CD4-positive, alpha-beta T cell treated with Interleukin-4 for 1 hour (primary cell): ENCODE results near the gene ALOXE3.

Experiments
- DNase-seq, 2 donors: peaks; one replicate each; pipeline ENCODE4 v3.0.0-alpha.2; 2020 to 2022

ALOXE3 gene

GRCh38 chr17:8153957-8154607 lies 35.8 kb upstream of the ALOXE3 start:
- DNase-seq = peak; percentile 95

GRCh38 chr17:8153525-8153956 lies 35.2 kb upstream of the ALOXE3 start:
- peak; percentile 59 to 72 for DNase-seq

- DNase-seq = peak in 1 of 2 donors; percentile 18
Measured at GRCh38 chr17:8153031-8153451, 34.7 kb upstream of the ALOXE3 start.

GRCh38 chr17:8152112-8152775 lies 33.9 kb upstream of the ALOXE3 start, which contains the start of gene PER1:
Gene PER1 (minus strand): TSS chr17:8152404. CDS start chr17:8150706, 1,698 bp downstream.
- DNase-seq = peak; percentile 93 to 95

- DNase-seq = peak in 1 of 2 donors; percentile 52
Measured at GRCh38 chr17:8151641-8152111, 33.4 kb upstream of the ALOXE3 start.

- DNase-seq = peak; percentile 93 to 94
Measured at GRCh38 chr17:8151120-8151640, 32.9 kb upstream of the ALOXE3 start.

- DNase-seq = peak in 1 of 2 donors; percentile 19
Measured at GRCh38 chr17:8150194-8151119, 32.1 kb upstream of the ALOXE3 start.

- DNase-seq = peak in 1 of 2 donors; percentile 14
Measured at GRCh38 chr17:8149419-8150193, 31.3 kb upstream of the ALOXE3 start.

GRCh38 chr17:8148560-8148959 lies 30.2 kb upstream of the ALOXE3 start:
- DNase-seq = peak in 1 of 2 donors; percentile 11

GRCh38 chr17:8147805-8148404 lies 29.6 kb upstream of the ALOXE3 start:
- DNase-seq = peak in 1 of 2 donors; percentile 13

- DNase-seq = peak in 1 of 2 donors; percentile 9
Measured at GRCh38 chr17:8147141-8147804, 29.0 kb upstream of the ALOXE3 start.

GRCh38 chr17:8146381-8147140 lies 28.2 kb upstream of the ALOXE3 start:
- DNase-seq = peak in 1 of 2 donors; percentile 7

- DNase-seq = peak in 1 of 2 donors; percentile 11
Measured at GRCh38 chr17:8145811-8146210, 27.5 kb upstream of the ALOXE3 start.

GRCh38 chr17:8144401-8145231 lies 26.3 kb upstream of the ALOXE3 start:
- DNase-seq = peak in 1 of 2 donors; percentile 18

GRCh38 chr17:8143581-8144400 lies 25.5 kb upstream of the ALOXE3 start:
- peak in 1 of 2 donors; percentile 32 for DNase-seq

GRCh38 chr17:8142887-8143580 lies 24.7 kb upstream of the ALOXE3 start:
- DNase-seq = peak in 1 of 2 donors; percentile 34

- DNase-seq = peak in 1 of 2 donors; percentile 32
Measured at GRCh38 chr17:8142158-8142886, 24.0 kb upstream of the ALOXE3 start.
